Right cardiac atrium (tissue), 5 donors: Measurements from ENCODE around the gene PGP. TPM values are rescaled to one million over a fixed set of nuclear protein-coding genes. Genes with fewer than 3 reads are reported as not detected.

Source experiments
- ATAC-seq, 2 donors: fragments of 200-7000 bp; cut with Tn5 transposase; one replicate each; pipeline versions ENCODE4 v1.8.0 to v1.9.1; 2020; ENCODE audit warnings: moderate library complexity in 2 of 2, mild to moderate bottlenecking in 1 of 2
- DNase-seq, 3 donors: peaks; one replicate each; pipeline ENCODE4 v3.0.0-alpha.2; 2020
- H3K27ac ChIP-seq: one replicate; pipeline ENCODE4 v1.5.1; 2013; ENCODE audit warnings: mild to moderate bottlenecking, low read length, control low read depth, moderate library complexity
- H3K27me3 ChIP-seq: one replicate; pipeline ENCODE4 v1.6.1; 2013; ENCODE audit not compliant: control insufficient read depth, insufficient read depth
- H3K4me1 ChIP-seq: one replicate; pipeline ENCODE4 v1.6.1; 2013; ENCODE audit warnings: low read length; ENCODE audit not compliant: control insufficient read depth, insufficient read depth
- H3K4me3 ChIP-seq: one replicate; pipeline ENCODE4 v1.5.1; 2013; ENCODE audit warnings: low read length, control low read depth
- H3K9me3 ChIP-seq: one replicate; pipeline ENCODE4 v1.6.1; 2013; ENCODE audit warnings: low read length; ENCODE audit not compliant: control insufficient read depth
- whole genome bisulfite sequencing: extraction: QIAGEN DNeasy Blood & Tissue Kit; methylation state at CpG from one replicate; pipeline ENCODE4 v1.1.7; 2013; 5-methylcytosine and 5-hydroxymethylcytosine counted together
- intact Hi-C, 4 donors: fragments of 100-400 bp; cut with DNase I; formaldehyde crosslinking; loops; one replicate each; pipeline versions ENCODE4 v1.11.0 to v1.14.0; 2022 to 2023
- polyA plus RNA-seq: library from polyadenylated mRNA; stranded (reverse); fragments of 200-250 nt; gene quantifications from one replicate; pipeline ENCODE4 v1.2.3, GENCODE V29; 2013
- total RNA-seq, 4 donors: library from RNA; stranded (reverse); fragmentation: NEBNext Ultra II Directional; extraction: Animal tissue kit (Norgen Biotek cat#: 25700); gene quantifications; one replicate each; pipeline ENCODE4 v1.2.1, GENCODE V29; 2021
- donor health status: healthy with polysubstance abuse.
- donor health status: DM: no; HTN: yes; CAD: no.
- donor health status: DM: no; HTN: no; CAD: no.
- donor health status: DM: no; HTN: yes; CAD: no; lungs with severe emphysema.
- donor health status: DM: yes; HTN: yes; CAD: no.

The PGP gene
- total and polyA plus RNA-seq, 5 donors: 19.3 to 24.8 (median 21.5) TPM

GRCh38 chr16:2188395-2188794 is 26.2 kb downstream of the PGP start:
- intact Hi-C loops: no loop called here

GRCh38 chr16:2187212-2187611 is 27.4 kb downstream of the PGP start:
- intact Hi-C loops: no loop called here
- H3K4me3 ChIP-seq: no peak overlapping the region
- ATAC-seq (no peak), DNase-seq (no peak)
- no peaks in the 10 kb centered on the region for H3K4me1 ChIP-seq
- H3K9me3 ChIP-seq: no peaks in the 10 kb centered on the region
- H3K27ac ChIP-seq: no peak overlapping the region
- no peaks in the 10 kb centered on the region for H3K27me3 ChIP-seq
- 82% methylated on average over 17 of the region's 17 CpGs for WGBS

More at GRCh38 chr16:2188395-2188794, 26.2 kb downstream of the PGP start:
- Histone ChIP-seq H3K27ac (no peak overlapping the region), H3K4me1 (no peaks in the 10 kb centered on the region), H3K9me3 (no peaks in the 10 kb centered on the region), H3K27me3 (no peaks in the 10 kb centered on the region), H3K4me3 (no peak overlapping the region)
- WGBS: 91% methylated on average over 8 of the region's 8 CpGs
- DNase-seq (no peak), ATAC-seq (no peak)

- no peak for ATAC-seq
Observed at GRCh38 chr16:2186505-2186904, 28.1 kb downstream of the PGP start.

GRCh38 chr16:2186064-2186463 is 28.6 kb downstream of the PGP start:
- Histone ChIP-seq H3K9me3 (no peaks in the 10 kb centered on the region), H3K27me3 (no peaks in the 10 kb centered on the region), H3K4me3 (no peak overlapping the region), H3K27ac (no peak overlapping the region), H3K4me1 (no peaks in the 10 kb centered on the region)
- DNase-seq (no peak), ATAC-seq (no peak)
- WGBS: 90% methylated on average over 13 of the region's 13 CpGs
- intact Hi-C loops: no loop called here

More at GRCh38 chr16:2186505-2186904, 28.1 kb downstream of the PGP start:
- Histone ChIP-seq H3K9me3 (no peaks in the 10 kb centered on the region), H3K27me3 (no peaks in the 10 kb centered on the region), H3K27ac (no peak overlapping the region), H3K4me1 (no peaks in the 10 kb centered on the region), H3K4me3 (no peak overlapping the region)
- no peak for DNase-seq
- intact Hi-C loops: no loop called here
- 79% methylated on average over 20 of the region's 20 CpGs for WGBS

- no peak for ATAC-seq
- WGBS: 84% methylated on average over 20 of the region's 20 CpGs
- no peaks in the 10 kb centered on the region for H3K27me3 ChIP-seq
Observed at GRCh38 chr16:2184962-2185361, 29.7 kb downstream of the PGP start.

GRCh38 chr16:2184346-2184745 is 30.3 kb downstream of the PGP start:
- H3K27me3 ChIP-seq: no peaks in the 10 kb centered on the region
- ATAC-seq (no peak), DNase-seq (no peak)
- H3K27ac ChIP-seq: no peak overlapping the region
- intact Hi-C loops: no loop called here
- H3K9me3 ChIP-seq: no peaks in the 10 kb centered on the region
- WGBS: 88% methylated on average over 19 of the region's 19 CpGs
- no peak overlapping the region for H3K4me3 ChIP-seq
- H3K4me1 ChIP-seq: no peaks in the 10 kb centered on the region

More at GRCh38 chr16:2184962-2185361, 29.7 kb downstream of the PGP start:
- no peak for DNase-seq
- no peak overlapping the region for H3K27ac ChIP-seq
- no peak overlapping the region for H3K4me3 ChIP-seq
- no peaks in the 10 kb centered on the region for H3K9me3 ChIP-seq
- intact Hi-C loops: no loop called here
- H3K4me1 ChIP-seq: no peaks in the 10 kb centered on the region

- no peak for DNase-seq
- ATAC-seq: no peak
- H3K27me3 ChIP-seq: no peaks in the 10 kb centered on the region
- intact Hi-C loops: no loop called here
- WGBS: 94% methylated on average over 30 of the region's 30 CpGs
- no peak overlapping the region for H3K27ac ChIP-seq
- no peaks in the 10 kb centered on the region for H3K4me1 ChIP-seq
- no peak overlapping the region for H3K4me3 ChIP-seq
- H3K9me3 ChIP-seq: no peaks in the 10 kb centered on the region
Observed at GRCh38 chr16:2183671-2184070, 31.0 kb downstream of the PGP start.

GRCh38 chr16:2181952-2182351 is 32.7 kb downstream of the PGP start:
- H3K4me1 ChIP-seq: no peaks in the 10 kb centered on the region
- WGBS: 92% methylated on average over 20 of the region's 20 CpGs
- no peaks in the 10 kb centered on the region for H3K9me3 ChIP-seq
- intact Hi-C loops: no loop called here
- H3K27ac ChIP-seq: no peak overlapping the region
- H3K27me3 ChIP-seq: no peaks in the 10 kb centered on the region
- ATAC-seq: no peak
- no peak overlapping the region for H3K4me3 ChIP-seq
- DNase-seq: no peak

GRCh38 chr16:2180962-2181923 is 33.4 kb downstream of the PGP start:
- intact Hi-C loops: no loop called here
- Histone ChIP-seq H3K27me3 (no peaks in the 10 kb centered on the region), H3K4me1 (no peaks in the 10 kb centered on the region), H3K27ac (no peak overlapping the region), H3K4me3 (no peak overlapping the region), H3K9me3 (no peaks in the 10 kb centered on the region)
- WGBS: 87% methylated on average over 46 of the region's 46 CpGs
- no peak for ATAC-seq
- no peak for DNase-seq

- Histone ChIP-seq H3K4me3 (no peak overlapping the region), H3K4me1 (no peaks in the 10 kb centered on the region), H3K27me3 (no peaks in the 10 kb centered on the region), H3K9me3 (no peaks in the 10 kb centered on the region), H3K27ac (no peak overlapping the region)
- DNase-seq: no peak
- no peak for ATAC-seq
- WGBS: 96% methylated on average over 43 of the region's 43 CpGs
- intact Hi-C loops: no loop called here
Observed at GRCh38 chr16:2180461-2180860, 34.2 kb downstream of the PGP start.

- 95% methylated on average over 31 of the region's 31 CpGs for WGBS
- Histone ChIP-seq H3K4me1 (no peaks in the 10 kb centered on the region), H3K4me3 (no peak overlapping the region), H3K27ac (no peak overlapping the region), H3K9me3 (no peaks in the 10 kb centered on the region), H3K27me3 (no peaks in the 10 kb centered on the region)
- intact Hi-C loops: no loop called here
- no peak for DNase-seq
- no peak for ATAC-seq
Observed at GRCh38 chr16:2179576-2179975, 35.1 kb downstream of the PGP start.
